ENCODE measurements around the gene SHISA9. TPM values are rescaled to one million over a fixed set of nuclear protein-coding genes. Genes with fewer than 3 reads are reported as not detected.

The SHISA9 gene
- total and polyA plus RNA-seq, 12 donors: 0.04 to 0.96 (median 0.13) TPM; not detected in 3

GRCh38 chr16:13005721-13006247 lies 104.4 kb downstream of the SHISA9 start:
- H3K9me3 ChIP-seq: no peaks in the 10 kb centered on the region
- ATAC-seq (no peak), DNase-seq (no peak)
- 80% methylated on average over 12 of the region's 12 CpGs for WGBS, 2 donors
- H3K4me1 ChIP-seq: no peaks in the 10 kb centered on the region
- no peaks in the 10 kb centered on the region for H3K36me3 ChIP-seq
- H3K4me3 ChIP-seq: no peak overlapping the region
- peaks cover 0 to 15% (median 0%) of the 10 kb centered on the region in 7 donors for H3K27me3 ChIP-seq
- intact Hi-C loops (cut with DNase I): no loop called here
- TF ChIP-seq CTCF (IDR thresholded peaks at IDR 0.05): no peak
- no peak overlapping the region for H3K27ac ChIP-seq

DNA sequence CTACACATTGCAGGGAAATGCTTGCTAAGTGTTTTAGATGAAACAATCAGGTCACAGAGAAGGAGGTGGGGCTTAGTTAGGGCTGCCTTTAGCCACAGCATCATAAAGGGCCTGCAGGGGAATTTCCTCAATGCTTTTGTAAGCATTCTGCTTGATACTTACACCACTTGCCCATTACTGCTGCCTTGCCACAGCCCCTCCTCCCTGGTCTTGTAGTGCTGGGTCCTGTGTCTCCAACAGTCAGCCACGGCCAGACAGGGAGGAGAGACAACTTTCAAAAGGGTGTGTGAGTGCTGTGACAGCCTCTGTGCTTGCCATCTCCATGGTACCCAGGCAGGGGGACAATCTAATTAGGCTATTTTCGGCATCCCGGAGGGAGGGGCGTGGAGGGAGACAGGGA lies 111.2 kb downstream of the SHISA9 start:
- TF ChIP-seq CTCF (IDR thresholded peaks at IDR 0.05): no peak
- 26 to 29% methylated on average over 4 of the region's 4 CpGs for WGBS, 2 donors
- ATAC-seq: no peak

GRCh38 chr16:13013043-13013442 lies 111.6 kb downstream of the SHISA9 start:
- intact Hi-C loops (cut with DNase I): no loop called here
- ATAC-seq (no peak), DNase-seq (no peak)
- Histone ChIP-seq H3K4me1 (no peaks in the 10 kb centered on the region), H3K27me3 (peaks cover 0 to 17% (median 5%) of the 10 kb centered on the region in 7 donors), H3K27ac (no peak overlapping the region), H3K9me3 (no peaks in the 10 kb centered on the region), H3K36me3 (no peaks in the 10 kb centered on the region), H3K4me3 (no peak overlapping the region)
- no peak for TF ChIP-seq CTCF (IDR thresholded peaks at IDR 0.05)
- WGBS, 2 donors: 23 to 31% methylated on average over 6 of the region's 6 CpGs

More for the DNA sequence above, 111.2 kb downstream of the SHISA9 start:
- no peak for DNase-seq
- Histone ChIP-seq H3K27ac (no peak overlapping the region), H3K27me3 (peaks cover 0 to 18% (median 5%) of the 10 kb centered on the region in 7 donors), H3K9me3 (no peaks in the 10 kb centered on the region), H3K4me1 (no peaks in the 10 kb centered on the region), H3K4me3 (no peak overlapping the region), H3K36me3 (no peaks in the 10 kb centered on the region)
- intact Hi-C loops (cut with DNase I): no loop called here

- Histone ChIP-seq H3K9me3 (no peaks in the 10 kb centered on the region), H3K4me1 (no peaks in the 10 kb centered on the region), H3K27me3 (peaks cover 0 to 17% (median 4%) of the 10 kb centered on the region in 7 donors), H3K36me3 (no peaks in the 10 kb centered on the region), H3K27ac (no peak overlapping the region), H3K4me3 (no peak overlapping the region)
- no peak for ATAC-seq
- WGBS, 2 donors: 11 to 12% methylated on average over 2 of the region's 2 CpGs
- intact Hi-C loops (cut with DNase I): no loop called here
- DNase-seq: no peak
- TF ChIP-seq CTCF (IDR thresholded peaks at IDR 0.05): no peak
Observed at GRCh38 chr16:13014476-13014875, 113.1 kb downstream of the SHISA9 start.

Measured in heart right ventricle (tissue), 16 donors.